HCT116 (cell line): ENCODE measurements around the gene NRAP. TPM values are rescaled to one million over a fixed set of nuclear protein-coding genes. Genes with fewer than 3 reads are reported as not detected.

Experiments used
- ATAC-seq: fragments of 200-7000 bp; cut with Tn5 transposase; 2 replicates; pipeline ENCODE4 v1.9.1; 2020; ENCODE audit warnings: mild to moderate bottlenecking, moderate library complexity
- BruUV-seq: library from RNA; stranded (reverse); fragments of 400-500 nt; replicated peaks from 2 replicates; lab custom pipeline; 2021; lab: Mats Ljungman, UMichigan
- CTCF ChIA-PET: fragments of 300-600 bp; sonication (Branson Sonifier 250); formaldehyde crosslinking; loops from one replicate; lab custom pipeline; 2021; ENCODE audit warnings: antibody characterized with exemption; lab: Charles Lee
- POLR2A ChIA-PET: fragments of 300-600, 350-600 bp; sonication (Branson Sonifier 250); formaldehyde crosslinking; loops from one replicate; lab custom pipeline; 2021; ENCODE audit warnings: antibody characterized with exemption; lab: Charles Lee
- RAD21 ChIA-PET, 2 experiments: fragments of 300-600 bp; sonication (Branson Sonifier 250); formaldehyde crosslinking; loops; one replicate each; lab custom pipeline; 2023; ENCODE audit warnings: low total read pairs in 2 of 2; ENCODE audit not compliant: uncharacterized antibody in 2 of 2, unreplicated experiment in 2 of 2, low non-redundant PET in 1 of 2; lab: Charles Lee
- DNase-seq: peaks from one replicate; pipeline ENCODE4 v3.0.0-alpha.2; 2010; ENCODE audit warnings: low read depth, low spot score
- H2AFZ ChIP-seq: fragments of 200-600 bp; shearing (Covaris generic), sonication (generic); 2 replicates; pipeline ENCODE4 v1.6.1; 2017; ENCODE audit warnings: low read depth, mixed run types, mixed read lengths, antibody characterized with exemption, low read length; ENCODE audit not compliant: poor library complexity, severe bottlenecking
- H3K27ac ChIP-seq: 2 replicates; pipeline ENCODE4 v1.5.1; 2012; ENCODE audit warnings: low read depth, low read length
- H3K27me3 ChIP-seq: fragments of 200-600 bp; sonication (generic); 2 replicates; pipeline ENCODE4 v1.6.1; 2016; ENCODE audit warnings: mixed run types, low read length, mixed read lengths; ENCODE audit not compliant: insufficient read depth
- H3K36me3 ChIP-seq, 2 experiments: fragments of 200-500 bp in 1 of 2; fragments of 200-600 bp in 1 of 2; sonication (Bioruptor generic) in 1 of 2; sonication (generic) in 1 of 2; 2 replicates each; pipeline versions ENCODE4 v1.5.1 to v1.6.1; 2014 to 2016; ENCODE audit warnings: low read length in 2 of 2, inconsistent platforms in 1 of 2, mixed read lengths in 1 of 2, mixed run types in 1 of 2; ENCODE audit not compliant: insufficient read depth in 2 of 2, control insufficient read depth in 1 of 2
- H3K4me1 ChIP-seq, 2 experiments: fragments of 200-600 bp in 1 of 2; sonication (generic) in 1 of 2; 2 replicates each; pipeline versions ENCODE4 v1.5.1 to v1.6.1; 2012 to 2017; ENCODE audit warnings: low read length in 2 of 2, inconsistent platforms in 1 of 2, mild to moderate bottlenecking in 1 of 2, mixed read lengths in 1 of 2, mixed run types in 1 of 2, moderate library complexity in 1 of 2; ENCODE audit not compliant: insufficient read depth in 2 of 2, control insufficient read depth in 1 of 2
- H3K4me2 ChIP-seq: fragments of 200-600 bp; sonication (generic); 2 replicates; pipeline ENCODE4 v1.6.1; 2017; ENCODE audit warnings: mixed run types, low read length, mixed read lengths
- H3K4me3 ChIP-seq, 2 experiments: fragments of 200-600 bp in 1 of 2; sonication (generic) in 1 of 2; replicated peaks in 1 of 2; 2 replicates each; pipeline ENCODE4 v1.5.1; 2011 to 2016; ENCODE audit warnings: low read length in 2 of 2, control low read depth in 1 of 2, low read depth in 1 of 2, mild to moderate bottlenecking in 1 of 2, mixed read lengths in 1 of 2, mixed run types in 1 of 2
- H3K79me2 ChIP-seq: fragments of 200-600 bp; sonication (generic); 2 replicates; pipeline ENCODE4 v1.6.1; 2017; ENCODE audit warnings: mild to moderate bottlenecking, mixed run types, low read length, moderate library complexity, mixed read lengths; ENCODE audit not compliant: insufficient read depth
- H3K9ac ChIP-seq: fragments of 200-600 bp; sonication (generic); 2 replicates; pipeline ENCODE4 v1.6.1; 2016; ENCODE audit warnings: low read length, mixed read lengths
- H3K9me2 ChIP-seq: fragments of 200-600 bp; sonication (generic), shearing (Covaris generic); 2 replicates; pipeline ENCODE4 v1.6.1; 2017; ENCODE audit warnings: mixed run types, mild to moderate bottlenecking, moderate library complexity; ENCODE audit not compliant: insufficient read depth
- H3K9me3 ChIP-seq, 2 experiments: fragments of 200-500 bp in 1 of 2; fragments of 200-600 bp in 1 of 2; sonication (Bioruptor generic) in 1 of 2; sonication (generic) in 1 of 2; 2 replicates each; pipeline ENCODE4 v1.6.1; 2014 to 2017; ENCODE audit warnings: low read length in 2 of 2, mixed read lengths in 2 of 2, inconsistent platforms in 1 of 2, low read depth in 1 of 2, mild to moderate bottlenecking in 1 of 2, mixed run types in 1 of 2, moderate library complexity in 1 of 2; ENCODE audit not compliant: control insufficient read depth in 1 of 2, insufficient read depth in 1 of 2
- H4K20me1 ChIP-seq: fragments of 200-600 bp; sonication (generic), shearing (Covaris generic); 2 replicates; pipeline ENCODE4 v1.6.1; 2017; ENCODE audit warnings: mixed run types, mild to moderate bottlenecking, moderate library complexity; ENCODE audit not compliant: insufficient read depth
- ATF3 ChIP-seq: IDR thresholded peaks from 2 replicates; pipeline ENCODE4 v1.6.1; 2012
- CBX3 ChIP-seq: IDR thresholded peaks from 2 replicates; pipeline ENCODE4 v1.6.1; 2012; ENCODE audit warnings: low read depth
- CEBPB ChIP-seq: IDR thresholded peaks from 2 replicates; pipeline ENCODE4 v1.6.1; 2012; ENCODE audit warnings: low read depth
- CTCF ChIP-seq, 3 experiments: fragments of 200-600 bp in 1 of 3; sonication (generic) in 1 of 3; IDR thresholded peaks in 2 of 3; conservative IDR thresholded peaks in 1 of 3; 2 replicates each; pipeline ENCODE4 v1.5.1; 2012 to 2017; ENCODE audit warnings: low read depth in 2 of 3, low read length in 2 of 3, antibody characterized with exemption in 1 of 3, borderline replicate concordance in 1 of 3, control low read depth in 1 of 3, mild to moderate bottlenecking in 1 of 3, mixed read lengths in 1 of 3, mixed run types in 1 of 3, moderate library complexity in 1 of 3; ENCODE audit not compliant: insufficient read depth in 1 of 3
- EGR1 ChIP-seq: IDR thresholded peaks from 2 replicates; pipeline ENCODE4 v1.6.1; 2012; ENCODE audit warnings: low read depth
- ELF1 ChIP-seq: IDR thresholded peaks from 2 replicates; pipeline ENCODE4 v1.6.1; 2012; ENCODE audit warnings: low read depth, borderline replicate concordance
- EZH2 ChIP-seq: fragments of 200-600 bp; sonication (generic); IDR thresholded peaks from 2 replicates; pipeline ENCODE4 v1.6.1; 2017; ENCODE audit warnings: antibody characterized with exemption, mixed run types
- EZH2phosphoT487 ChIP-seq: fragments of 200-600 bp; IDR thresholded peaks from 2 replicates; pipeline ENCODE4 v1.6.1; 2018; ENCODE audit warnings: antibody characterized with exemption, borderline replicate concordance
- JUND ChIP-seq: IDR thresholded peaks from 2 replicates; pipeline ENCODE4 v1.6.1; 2012
- MAX ChIP-seq: IDR thresholded peaks from 2 replicates; pipeline ENCODE4 v1.6.1; 2012
- POLR2A ChIP-seq: IDR thresholded peaks from 2 replicates; pipeline ENCODE4 v1.7.0; 2011; ENCODE audit warnings: borderline replicate concordance; ENCODE audit not compliant: insufficient read depth, insufficient read length; ENCODE audit errors: extremely low read depth
- POLR2AphosphoS5 ChIP-seq: IDR thresholded peaks from 2 replicates; pipeline ENCODE4 v1.6.1; 2011; ENCODE audit warnings: mild to moderate bottlenecking, low read depth, low read length, moderate library complexity
- RAD21 ChIP-seq: IDR thresholded peaks from 2 replicates; pipeline ENCODE4 v1.6.1; 2012; ENCODE audit warnings: low read depth, mild to moderate bottlenecking
- REST ChIP-seq: IDR thresholded peaks from 2 replicates; pipeline ENCODE4 v1.6.1; 2012; ENCODE audit warnings: low read depth
- SIN3A ChIP-seq: IDR thresholded peaks from 2 replicates; pipeline ENCODE4 v1.6.1; 2012; ENCODE audit warnings: low read depth
- SP1 ChIP-seq: IDR thresholded peaks from 2 replicates; pipeline ENCODE4 v1.6.1; 2012; ENCODE audit warnings: low read depth
- SRF ChIP-seq: IDR thresholded peaks from 2 replicates; pipeline ENCODE4 v1.6.1; 2012; ENCODE audit warnings: low read depth
- TCF7L2 ChIP-seq: IDR thresholded peaks from 2 replicates; pipeline ENCODE4 v1.7.0; 2011; ENCODE audit warnings: borderline replicate concordance, inconsistent platforms; ENCODE audit not compliant: insufficient read depth, insufficient read length; ENCODE audit errors: extremely low read depth
- ZFX ChIP-seq: fragments of 450-650 bp; IDR thresholded peaks from 2 replicates; pipeline ENCODE4 v1.6.1; 2017
- intact Hi-C: fragments of 100-400 bp; cut with micrococcal nuclease; formaldehyde crosslinking; loops from 2 replicates; pipeline ENCODE4 v1.10.0; 2022
- total RNA-seq: library from RNA; stranded (reverse); gene quantifications from one replicate; pipeline ENCODE4 v1.2.1, GENCODE V29; 2021; ENCODE audit not compliant: unreplicated experiment

NRAP gene
- total RNA-seq, 1 experiment from 2014 or later, result not detected

- no peak for TF ChIP-seq SIN3A
- TF ChIP-seq ELF1, result no peak
- TF ChIP-seq CBX3, result no peak
- no peak for TF ChIP-seq EGR1
- TF ChIP-seq SRF, result no peak
- no peak for TF ChIP-seq EZH2
- no peak for TF ChIP-seq POLR2A
- no peak for TF ChIP-seq MAX
- no peak for TF ChIP-seq ATF3
- TF ChIP-seq ZFX, result no peak
- TF ChIP-seq CTCF (IDR thresholded peaks at IDR 0.05 in 2 of 3, conservative IDR thresholded peaks at IDR 0.05 in 1 of 3; ENCODE audit: borderline replicate concordance in 1 of 3, insufficient read depth in 1 of 3, low read depth in 2 of 3, low read length in 2 of 3), result no peak
- no peak for TF ChIP-seq CEBPB
- no peak for TF ChIP-seq TCF7L2
- no peak for TF ChIP-seq POLR2AphosphoS5
- TF ChIP-seq RAD21, result no peak
- no peak for TF ChIP-seq EZH2phosphoT487
- no peak for TF ChIP-seq REST
- no peak for TF ChIP-seq SP1
- no peak for TF ChIP-seq JUND
- intact Hi-C loops, result no loop called here
- Histone ChIP-seq H4K20me1 (no peaks in the 10 kb centered on the region), H3K4me1 (no peaks in the 10 kb centered on the region), H2AFZ (no peak overlapping the region), H3K27me3 (peaks cover 14% of the 10 kb centered on the region), H3K9ac (no peak overlapping the region), H3K36me3 (no peaks in the 10 kb centered on the region), H3K9me3 (no peaks in the 10 kb centered on the region), H3K27ac (no peak overlapping the region), H3K9me2 (no peaks in the 10 kb centered on the region), H3K79me2 (no peaks in the 10 kb centered on the region), H3K4me2 (no peak overlapping the region), H3K4me3 (no peak overlapping the region)
- ChIA-PET POLR2A (no interaction called here), CTCF (no interaction called here), RAD21 (no interaction called here)
- DNase-seq (no peak), ATAC-seq (no peak)
- BruUV-seq, result no TSS peak
Observed at GRCh38 chr10:113605268-113605978, 58.4 kb downstream of the NRAP start.
